Ramos (cell line): ENCODE measurements around the gene EPHA1.

Experiments
- in situ Hi-C: fragments of 300-500 bp; cut with MboI; formaldehyde crosslinking; loops from one replicate; pipeline ENCODE4 v1.14.3; 2022; ENCODE audit warnings: low sequenced_read_pairs; ENCODE audit not compliant: unreplicated experiment

Gene EPHA1

GRCh38 chr7:143408686-143409561, at the start of gene EPHA1:
Gene EPHA1 (minus strand): TSS chr7:143408856. CDS start chr7:143408805, 51 bp downstream.
- in situ Hi-C loops: no loop called here

GRCh38 chr7:143458263-143458662, 49.6 kb upstream of the EPHA1 start:
- in situ Hi-C loops: no loop called here

GRCh38 chr7:143456992-143457793, 48.5 kb upstream of the EPHA1 start:
- in situ Hi-C loops: no loop called here

- in situ Hi-C loops: no loop called here
Measured at GRCh38 chr7:143455942-143456341, 47.3 kb upstream of the EPHA1 start.

- in situ Hi-C loops: no loop called here
Measured at GRCh38 chr7:143455491-143455890, 46.8 kb upstream of the EPHA1 start.

- in situ Hi-C loops: no loop called here
Measured at GRCh38 chr7:143454091-143454680, 45.5 kb upstream of the EPHA1 start.

GRCh38 chr7:143452495-143452894, 43.8 kb upstream of the EPHA1 start:
- in situ Hi-C loops: no loop called here

- in situ Hi-C loops: no loop called here
Measured at GRCh38 chr7:143451746-143452145, 43.1 kb upstream of the EPHA1 start.

- in situ Hi-C loops: no loop called here
Measured at GRCh38 chr7:143451122-143451521, 42.5 kb upstream of the EPHA1 start.

- in situ Hi-C loops: no loop called here
Measured at GRCh38 chr7:143449793-143450192, 41.1 kb upstream of the EPHA1 start.

- in situ Hi-C loops: no loop called here
Measured at GRCh38 chr7:143448429-143448828, 39.8 kb upstream of the EPHA1 start.

GRCh38 chr7:143447466-143447865, 38.8 kb upstream of the EPHA1 start:
- in situ Hi-C loops: no loop called here

- in situ Hi-C loops: no loop called here
Measured at GRCh38 chr7:143444785-143445184, 36.1 kb upstream of the EPHA1 start.

GRCh38 chr7:143444063-143444782, 35.6 kb upstream of the EPHA1 start:
- in situ Hi-C loops: no loop called here

- in situ Hi-C loops: no loop called here
Measured at GRCh38 chr7:143443153-143443552, 34.5 kb upstream of the EPHA1 start, which contains the start of gene TAS2R60. Gene TAS2R60 (plus strand): TSS chr7:143443453. CDS start chr7:143443453, 0 bp downstream.

- in situ Hi-C loops: no loop called here
Measured at GRCh38 chr7:143439866-143440265, 31.2 kb upstream of the EPHA1 start.

- in situ Hi-C loops: no loop called here
Measured at GRCh38 chr7:143437578-143437977, 28.9 kb upstream of the EPHA1 start.

- in situ Hi-C loops: no loop called here
Measured at GRCh38 chr7:143436325-143436946, 27.8 kb upstream of the EPHA1 start.

GRCh38 chr7:143435266-143435665, 26.6 kb upstream of the EPHA1 start:
- in situ Hi-C loops: no loop called here

GRCh38 chr7:143434660-143435059, 26.0 kb upstream of the EPHA1 start:
- in situ Hi-C loops: no loop called here
